Esophagus squamous epithelium (tissue), 4 donors: ENCODE results near the gene TTYH2.

Experiments
- CTCF ChIP-seq, 6 experiments: fragments of 450-650 bp in 4 of 6; fragments of 200-600 bp in 2 of 6; sonication (generic) in 2 of 6; IDR thresholded peaks; one replicate each; pipeline ENCODE4 v1.5.1; 2016 to 2019; ENCODE audit warnings: antibody characterized with exemption in 6 of 6, mild to moderate bottlenecking in 4 of 6, moderate library complexity in 4 of 6
- POLR2A ChIP-seq, 4 donors: fragments of 450-650 bp; IDR thresholded peaks; one replicate each; pipeline ENCODE4 v1.6.1; 2017; ENCODE audit warnings: antibody characterized with exemption in 4 of 4, mild to moderate bottlenecking in 4 of 4, moderate library complexity in 3 of 4

GRCh38 chr17:74211141-74211911 is 2.0 kb upstream of the TTYH2 start:
- no peak for TF ChIP-seq CTCF (IDR thresholded peaks at IDR 0.05)
- TF ChIP-seq POLR2A (IDR thresholded peaks at IDR 0.05), result no peak
